ENCODE data around the gene THAP6.

Gene THAP6

GRCh38 chr4:75564023-75564422 is 49.8 kb downstream of the THAP6 start:
- TF ChIP-seq CTCF (IDR thresholded peaks at IDR 0.05; ENCODE audit: control extremely low read depth, extremely low read depth, low read depth, missing control alignments) = no peak
- DNase-seq (ENCODE audit: extremely low spot score) = no peak
- ChIA-PET POLR2A (no interaction called here), CTCF (interaction anchor here (0.8 kb wide), 1 partner anchor 14 kb away, joined by 3 read pairs; no protein-coding TSS in a partner anchor)

GRCh38 chr4:75565481-75565880 is 51.2 kb downstream of the THAP6 start:
- ChIA-PET POLR2A (no interaction called here), CTCF (no interaction called here)
- TF ChIP-seq CTCF (IDR thresholded peaks at IDR 0.05; ENCODE audit: control extremely low read depth, extremely low read depth, low read depth, missing control alignments) = no peak

DNA sequence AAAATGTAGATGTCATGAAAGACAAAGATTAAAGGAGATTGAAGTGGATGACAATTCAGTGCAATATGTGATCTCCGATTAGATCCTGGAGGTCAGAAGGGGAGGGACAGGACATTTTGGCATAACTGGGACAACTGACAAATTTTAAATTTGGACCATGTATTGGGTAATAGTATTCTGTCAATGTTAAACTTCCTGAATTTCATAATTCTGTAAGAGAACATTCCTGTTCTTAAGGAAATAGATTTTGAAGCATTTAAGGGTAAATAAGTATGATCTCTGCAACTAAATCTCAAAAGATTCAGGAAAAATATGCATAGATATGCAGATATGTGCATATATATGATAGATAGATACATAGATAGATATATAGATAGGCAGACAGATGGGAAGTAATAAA is 52.6 kb downstream of the THAP6 start:
- CTCF ChIA-PET = interaction anchor here (1.4 to 1.8 kb wide), 2 partner anchors 11 to 282 kb away, joined by 3 read pairs; partner anchors contain the start of gene ODAPH
- DNase-seq (ENCODE audit: extremely low spot score) = no peak
- TF ChIP-seq CTCF (IDR thresholded peaks at IDR 0.05; ENCODE audit: control extremely low read depth, extremely low read depth, low read depth, missing control alignments) = no peak
- POLR2A ChIA-PET = no interaction called here

More at GRCh38 chr4:75565481-75565880, 51.2 kb downstream of the THAP6 start:
- no peak for DNase-seq (ENCODE audit: extremely low spot score)

DNA sequence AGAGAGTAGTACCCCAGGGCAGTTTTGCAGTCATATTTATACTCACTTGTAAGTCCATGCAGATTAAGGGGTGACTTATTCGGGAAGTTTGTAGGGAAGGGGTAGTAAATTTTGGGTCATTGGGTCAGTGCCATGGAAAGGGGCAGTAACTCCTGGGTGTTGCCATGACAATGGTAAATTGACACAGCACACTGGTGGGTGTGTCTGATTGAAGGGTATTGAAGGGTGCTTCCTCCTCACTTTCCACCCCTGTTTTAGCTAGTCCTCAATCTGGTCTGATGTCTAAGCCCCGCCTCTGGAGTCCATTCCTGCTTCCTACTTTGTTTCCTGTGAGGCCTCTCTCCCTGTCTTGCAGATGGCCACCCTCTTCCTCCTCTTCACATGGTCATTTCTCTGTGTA is 53.5 kb downstream of the THAP6 start:
- POLR2A ChIA-PET = no interaction called here
- TF ChIP-seq CTCF (IDR thresholded peaks at IDR 0.05; ENCODE audit: control extremely low read depth, extremely low read depth, low read depth, missing control alignments) = no peak
- CTCF ChIA-PET = interaction anchor here (0.8 to 1.8 kb wide), 4 partner anchors 11 to 281 kb away, joined by 3 to 4 read pairs (median 3); partner anchors contain the start of gene ODAPH
- no peak for DNase-seq (ENCODE audit: extremely low spot score)
